GM19452 (cell line): ENCODE data around the gene TIMP1.
A peak's percentile ranks its signal among the peaks of the same experiment; 100 is the strongest.

Source experiments
- ATAC-seq: cut with Tn5 transposase; IDR thresholded peaks from one replicate; pipeline ENCODE4 v1.9.1; 2021; ENCODE audit not compliant: unreplicated experiment

The TIMP1 gene

GRCh38 chrX:47581731-47582647 is at the start of gene TIMP1:
TIMP1 (plus strand) TSS chrX:47582436; CDS start chrX:47583416, 980 bp downstream.
- peak; percentile 94 for ATAC-seq

GRCh38 chrX:47539860-47540259 is 42.4 kb upstream of the TIMP1 start:
- no peak for ATAC-seq

- ATAC-seq, result no peak
Measured at GRCh38 chrX:47540754-47541538, 41.3 kb upstream of the TIMP1 start.

DNA sequence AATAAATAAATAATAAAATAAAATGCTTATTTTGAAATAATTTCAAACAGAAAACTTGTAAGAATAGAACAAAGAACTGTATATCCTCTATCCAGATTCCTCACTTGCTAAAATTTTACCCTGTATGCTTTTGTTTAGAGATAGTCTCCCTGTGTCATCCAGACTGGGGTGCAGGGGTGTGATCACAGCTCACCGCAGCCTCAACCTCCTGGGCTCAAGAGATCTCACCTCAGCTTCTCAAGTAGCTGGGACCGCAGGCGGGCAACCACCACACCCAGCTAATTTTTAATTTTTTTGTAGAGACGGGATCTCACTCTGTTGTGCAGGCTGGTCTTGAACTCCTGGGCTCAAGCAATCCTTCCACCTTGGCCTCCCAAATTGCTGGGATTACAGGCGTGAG is 38.7 kb upstream of the TIMP1 start:
- ATAC-seq, result no peak

- ATAC-seq, result peak; percentile 84
Measured at GRCh38 chrX:47556045-47556623, 26.1 kb upstream of the TIMP1 start.

DNA sequence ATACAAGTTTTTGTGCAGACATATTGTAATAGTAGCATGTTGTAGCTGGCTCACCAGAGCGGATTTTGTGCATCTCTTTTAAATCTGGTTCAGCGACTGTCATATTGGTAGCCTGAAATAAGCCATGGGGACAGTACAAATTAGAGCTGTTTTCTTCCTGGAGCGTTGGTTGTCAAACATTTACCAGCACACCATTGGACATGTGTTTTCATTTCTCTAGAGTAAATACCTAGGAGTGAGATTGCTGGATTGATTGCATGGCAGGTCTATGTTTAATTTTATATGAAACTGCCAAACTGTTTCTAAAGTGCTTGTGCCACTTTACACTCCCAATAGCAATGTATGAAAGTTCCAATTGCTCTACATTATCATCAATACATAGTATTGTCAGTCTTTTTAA is 23.8 kb upstream of the TIMP1 start:
- no peak for ATAC-seq

DNA sequence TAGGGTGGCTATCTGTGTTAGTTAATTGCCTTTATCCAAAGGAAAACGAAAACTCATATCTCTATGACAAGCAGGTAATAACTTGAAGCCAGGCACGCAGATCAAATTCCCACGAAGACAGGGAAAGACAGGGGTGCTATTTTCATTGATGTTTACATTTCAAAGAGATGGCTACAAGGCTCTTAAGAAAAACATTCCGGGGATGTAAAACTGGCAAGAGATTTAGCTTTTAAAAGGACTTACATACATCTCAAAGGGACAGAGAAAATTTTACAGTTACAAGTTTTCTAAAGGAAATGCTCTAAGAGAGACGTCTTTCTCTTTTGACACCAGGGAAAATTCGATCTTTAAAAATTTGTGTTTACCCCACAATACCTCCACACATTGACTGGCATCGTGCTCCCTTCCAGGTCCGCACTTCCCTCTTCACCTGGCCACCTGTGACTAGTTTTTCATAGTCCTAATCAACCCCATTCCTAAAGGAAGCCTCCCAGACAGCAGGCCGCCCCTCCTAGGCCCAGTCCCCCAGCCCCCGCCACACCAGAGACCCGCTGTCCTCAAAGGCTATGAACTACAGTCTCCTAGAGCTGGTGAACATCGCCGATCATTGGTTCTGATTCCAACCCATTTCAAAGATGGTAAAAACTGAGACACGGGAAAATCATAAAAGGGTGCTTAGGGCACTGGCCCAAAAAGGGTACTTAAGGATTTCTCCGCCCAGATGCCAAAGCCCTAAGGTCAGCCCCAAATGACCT is 21.9 kb upstream of the TIMP1 start:
- no peak for ATAC-seq

DNA sequence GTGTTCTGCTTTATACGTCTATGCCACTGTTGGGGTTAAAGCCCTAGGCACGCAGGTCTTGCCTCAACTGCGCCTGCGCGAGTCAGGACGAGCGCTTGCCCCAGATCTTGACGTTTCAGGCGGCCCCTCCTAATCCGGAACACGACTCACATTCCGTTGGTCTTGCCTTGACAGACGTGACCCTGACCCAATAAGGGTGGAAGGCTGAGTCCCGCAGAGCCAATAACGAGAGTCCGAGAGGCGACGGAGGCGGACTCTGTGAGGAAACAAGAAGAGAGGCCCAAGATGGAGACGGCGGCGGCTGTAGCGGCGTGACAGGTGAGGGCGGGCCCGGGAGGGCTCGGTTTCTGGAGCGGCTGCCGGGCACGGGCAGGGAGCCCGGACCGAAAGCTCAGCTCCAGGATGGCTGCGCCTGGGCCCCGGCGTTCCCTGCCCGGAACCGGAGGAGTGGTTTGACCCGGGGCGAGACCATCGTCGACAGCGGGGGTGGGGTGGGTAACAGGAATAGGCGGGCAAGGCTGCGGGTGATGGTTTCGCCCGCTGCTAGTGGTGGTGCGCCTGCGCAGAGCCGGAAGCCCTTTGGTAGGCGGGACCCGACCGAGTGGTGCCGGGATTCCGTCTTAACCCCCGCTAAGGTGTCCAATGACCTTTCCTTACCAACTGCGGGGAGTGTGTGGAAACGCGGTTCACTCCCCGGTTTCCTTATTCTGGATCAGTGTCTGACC is 21.1 kb upstream of the TIMP1 start, which contains the start of gene ARAF:
Gene ARAF (plus strand): TSS at position 272 of the 725 bp plus-strand sequence. CDS start 1,763 bp downstream, outside the sequence.
- ATAC-seq, result peak; percentile 87

- ATAC-seq, result no peak
Measured at GRCh38 chrX:47561659-47562151, 20.5 kb upstream of the TIMP1 start.

DNA sequence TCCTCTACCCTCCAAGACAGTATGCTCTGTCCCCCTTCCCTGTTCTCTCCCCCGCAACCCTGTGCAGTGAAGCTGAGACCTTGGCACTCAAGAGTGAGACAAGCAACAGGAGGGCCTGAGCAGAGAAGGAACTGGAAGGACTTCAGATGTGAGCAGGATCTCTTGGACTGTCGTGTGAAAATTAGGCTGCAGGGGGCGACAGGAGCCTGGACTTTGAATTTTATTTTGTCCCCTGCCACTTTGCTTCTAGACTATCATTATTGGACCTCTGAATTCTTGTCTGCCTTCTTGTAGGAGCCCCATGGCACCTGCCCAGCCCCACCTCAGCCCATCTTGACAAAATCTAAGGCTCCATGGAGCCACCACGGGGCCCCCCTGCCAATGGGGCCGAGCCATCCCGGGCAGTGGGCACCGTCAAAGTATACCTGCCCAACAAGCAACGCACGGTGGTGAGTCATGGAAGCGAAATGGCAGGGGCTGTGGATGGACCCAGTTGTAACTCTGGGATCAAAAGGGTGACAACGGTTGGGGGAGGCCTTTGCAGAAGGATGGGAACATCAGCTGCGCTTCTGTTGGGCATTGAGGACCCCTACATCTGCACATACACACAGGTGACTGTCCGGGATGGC is 19.5 kb upstream of the TIMP1 start:
- ATAC-seq, result no peak

- no peak for ATAC-seq
Measured at GRCh38 chrX:47563801-47564315, 18.4 kb upstream of the TIMP1 start.

GRCh38 chrX:47564438-47565085 is 17.7 kb upstream of the TIMP1 start:
- ATAC-seq, result no peak

- no peak for ATAC-seq
Measured at GRCh38 chrX:47566841-47567240, 15.4 kb upstream of the TIMP1 start.

- ATAC-seq, result no peak
Measured at GRCh38 chrX:47568656-47569295, 13.5 kb upstream of the TIMP1 start.

- no peak for ATAC-seq
Measured at GRCh38 chrX:47570794-47571193, 11.4 kb upstream of the TIMP1 start.

DNA sequence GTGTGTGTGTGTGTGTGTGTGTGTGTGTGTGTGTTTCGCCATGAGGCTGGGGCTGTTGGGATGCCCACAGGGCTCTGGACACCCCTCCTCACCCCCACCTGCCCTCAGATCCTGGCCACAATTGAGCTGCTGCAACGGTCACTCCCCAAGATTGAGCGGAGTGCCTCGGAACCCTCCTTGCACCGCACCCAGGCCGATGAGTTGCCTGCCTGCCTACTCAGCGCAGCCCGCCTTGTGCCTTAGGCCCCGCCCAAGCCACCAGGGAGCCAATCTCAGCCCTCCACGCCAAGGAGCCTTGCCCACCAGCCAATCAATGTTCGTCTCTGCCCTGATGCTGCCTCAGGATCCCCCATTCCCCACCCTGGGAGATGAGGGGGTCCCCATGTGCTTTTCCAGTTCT is 11.0 kb upstream of the TIMP1 start:
- no peak for ATAC-seq

GRCh38 chrX:47571896-47572295 is 10.3 kb upstream of the TIMP1 start:
- no peak for ATAC-seq

DNA sequence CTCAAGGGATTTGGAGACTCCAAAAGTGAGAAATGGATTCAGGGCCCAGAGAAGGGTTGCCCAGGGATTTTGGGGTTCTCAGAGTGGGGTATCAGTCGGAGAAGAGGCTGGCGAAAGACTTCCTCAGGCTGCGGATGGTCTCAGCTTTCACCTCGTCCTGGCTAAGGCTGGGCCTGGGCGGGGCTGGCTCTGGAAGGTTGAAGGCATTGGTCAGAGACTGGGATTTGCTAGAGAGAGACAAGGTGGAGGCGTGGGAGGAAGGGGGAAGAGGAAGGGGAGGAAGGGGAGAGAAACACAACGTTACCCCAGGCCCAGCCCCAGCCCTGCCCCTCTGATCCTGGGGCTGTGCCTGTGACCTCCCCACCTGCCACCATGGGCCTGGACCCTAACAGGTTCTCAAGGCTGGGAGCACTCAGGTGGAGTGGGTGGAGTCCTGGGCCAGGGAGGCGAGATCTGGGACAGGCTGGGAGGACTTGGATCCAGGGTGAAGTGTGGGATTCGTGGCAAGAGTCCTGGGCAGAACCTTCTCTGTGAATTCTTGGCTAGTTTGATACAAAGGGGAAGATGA is 9.4 kb upstream of the TIMP1 start:
- no peak for ATAC-seq
